PC-9 (cell line): ENCODE measurements around the gene GALNT13. TPM values are rescaled to one million over a fixed set of nuclear protein-coding genes. Genes with fewer than 3 reads are reported as not detected.

Experiments used
- BruUV-seq: library from RNA; stranded (reverse); fragments of 400-500 nt; replicated peaks from 2 replicates; lab custom pipeline; 2021; lab: Mats Ljungman, UMichigan
- CTCF ChIA-PET: fragments of 300-600 bp; sonication (Branson Sonifier 250); formaldehyde crosslinking; loops from one replicate; lab custom pipeline; 2022; ENCODE audit warnings: antibody characterized with exemption; lab: Charles Lee
- POLR2A ChIA-PET: fragments of 300-600 bp; sonication (Branson Sonifier 250); formaldehyde crosslinking; loops from one replicate; lab custom pipeline; 2022; ENCODE audit warnings: antibody characterized with exemption; ENCODE audit not compliant: unreplicated experiment; lab: Charles Lee
- DNase-seq, 2 experiments: peaks; one replicate each; pipeline versions ENCODE4 v3.0.0 to v3.0.0-alpha.2; 2015 to 2022; ENCODE audit warnings: mixed read lengths in 1 of 2
- H2AFZ ChIP-seq: fragments of 200-600 bp; sonication (generic); 2 replicates; pipeline ENCODE4 v1.8.1; 2017; ENCODE audit warnings: antibody characterized with exemption
- H3F3A ChIP-seq: fragments of 200-600 bp; sonication (generic); 2 replicates; pipeline ENCODE4 v1.8.1; 2017; ENCODE audit warnings: antibody characterized with exemption, mild to moderate bottlenecking, low read depth; ENCODE audit not compliant: insufficient read depth
- H3K27ac ChIP-seq: fragments of 200-600 bp; sonication (generic); 2 replicates; pipeline ENCODE4 v1.6.1; 2016; ENCODE audit warnings: mixed run types
- H3K27me3 ChIP-seq: fragments of 200-600 bp; sonication (generic); 2 replicates; pipeline ENCODE4 v1.6.1; 2016; ENCODE audit warnings: low read depth, mixed run types; ENCODE audit not compliant: insufficient read depth
- H3K36me3 ChIP-seq: fragments of 200-600 bp; sonication (generic); 2 replicates; pipeline ENCODE4 v1.6.1; 2016; ENCODE audit warnings: low read depth, mixed run types
- H3K4me1 ChIP-seq: fragments of 200-600 bp; sonication (generic); replicated peaks from 2 replicates; pipeline ENCODE4 v1.6.1; 2016; ENCODE audit warnings: mixed run types; ENCODE audit not compliant: insufficient read depth
- H3K4me2 ChIP-seq: fragments of 200-600 bp; sonication (generic); 2 replicates; pipeline ENCODE4 v1.6.1; 2017; ENCODE audit warnings: mixed run types
- H3K4me3 ChIP-seq: fragments of 200-600 bp; sonication (generic); 2 replicates; pipeline ENCODE4 v1.6.1; 2016; ENCODE audit warnings: mixed run types
- H3K79me2 ChIP-seq: fragments of 200-600 bp; sonication (generic); 2 replicates; pipeline ENCODE4 v1.6.1; 2017; ENCODE audit warnings: low read depth, mixed run types
- H3K9me2 ChIP-seq: fragments of 200-600 bp; sonication (generic); 2 replicates; pipeline ENCODE4 v1.8.1; 2017; ENCODE audit warnings: mild to moderate bottlenecking; ENCODE audit not compliant: insufficient read depth
- H3K9me3 ChIP-seq: fragments of 200-600 bp; sonication (generic); 2 replicates; pipeline ENCODE4 v1.8.1; 2016; ENCODE audit warnings: low read depth; ENCODE audit not compliant: insufficient read depth
- H4K20me1 ChIP-seq: fragments of 200-600 bp; sonication (generic); 2 replicates; pipeline ENCODE4 v1.8.1; 2017; ENCODE audit not compliant: insufficient read depth
- EZH2 ChIP-seq: fragments of 200-600 bp; sonication (generic); IDR thresholded peaks from 2 replicates; pipeline ENCODE4 v1.8.0; 2017; ENCODE audit warnings: antibody characterized with exemption, low read depth
- intact Hi-C: fragments of 100-400 bp; cut with micrococcal nuclease; formaldehyde crosslinking; loops from one replicate; pipeline ENCODE4 v1.10.0; 2022; ENCODE audit not compliant: unreplicated experiment
- total RNA-seq: library from RNA; stranded (reverse); gene quantifications from 2 replicates; pipeline ENCODE4 v1.2.3, GENCODE V29; 2021
- TF ChIP-seq, protein P1 (sequence below): fragments of 200-600 bp; sonication (generic); conservative IDR thresholded peaks from 2 replicates; pipeline ENCODE4 v1.6.1; 2017; ENCODE audit warnings: mixed run types, antibody characterized with exemption, mild to moderate bottlenecking, moderate library complexity

GALNT13 gene
- total RNA-seq, 1 experiment from 2014 or later: 3.6 TPM

DNA sequence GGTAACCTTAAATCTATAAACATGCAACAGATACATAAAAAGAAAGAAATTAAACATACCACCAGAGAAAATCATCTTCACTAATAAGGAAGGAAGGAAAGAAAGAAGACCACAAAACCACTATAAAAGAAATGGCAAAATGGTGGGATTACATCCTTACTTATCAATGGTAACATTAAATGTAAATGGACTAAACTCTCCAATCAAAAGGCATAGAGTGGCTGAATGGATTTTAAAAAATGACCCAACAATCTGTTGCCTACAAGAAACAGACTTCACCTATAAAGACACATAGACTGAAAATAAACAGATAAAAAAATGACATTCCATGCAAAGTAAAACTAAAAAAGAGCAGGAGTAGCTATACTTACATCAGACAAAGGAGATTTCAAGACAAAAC is 195.4 kb downstream of the GALNT13 start:
- BruUV-seq: no TSS peak
- no peaks in the 10 kb centered on the region for H3K27me3 ChIP-seq
- H3K9me2 ChIP-seq: no peaks in the 10 kb centered on the region
- H3K79me2 ChIP-seq: no peaks in the 10 kb centered on the region
- no peak overlapping the region for H3K27ac ChIP-seq
- no peaks in the 10 kb centered on the region for H3K4me1 ChIP-seq
- DNase-seq: no peak
- no peak overlapping the region for H3K4me2 ChIP-seq
- no peak overlapping the region for H3K4me3 ChIP-seq
- H3F3A ChIP-seq: no peaks in the 10 kb centered on the region
- H3K9me3 ChIP-seq: peaks cover 4% of the 10 kb centered on the region; the same call in 1 of the 2 replicates
- no peaks in the 10 kb centered on the region for H4K20me1 ChIP-seq
- H3K36me3 ChIP-seq: no peaks in the 10 kb centered on the region
- intact Hi-C loops: no loop called here
- POLR2A ChIA-PET: no interaction called here
- TF ChIP-seq, protein P1, sequence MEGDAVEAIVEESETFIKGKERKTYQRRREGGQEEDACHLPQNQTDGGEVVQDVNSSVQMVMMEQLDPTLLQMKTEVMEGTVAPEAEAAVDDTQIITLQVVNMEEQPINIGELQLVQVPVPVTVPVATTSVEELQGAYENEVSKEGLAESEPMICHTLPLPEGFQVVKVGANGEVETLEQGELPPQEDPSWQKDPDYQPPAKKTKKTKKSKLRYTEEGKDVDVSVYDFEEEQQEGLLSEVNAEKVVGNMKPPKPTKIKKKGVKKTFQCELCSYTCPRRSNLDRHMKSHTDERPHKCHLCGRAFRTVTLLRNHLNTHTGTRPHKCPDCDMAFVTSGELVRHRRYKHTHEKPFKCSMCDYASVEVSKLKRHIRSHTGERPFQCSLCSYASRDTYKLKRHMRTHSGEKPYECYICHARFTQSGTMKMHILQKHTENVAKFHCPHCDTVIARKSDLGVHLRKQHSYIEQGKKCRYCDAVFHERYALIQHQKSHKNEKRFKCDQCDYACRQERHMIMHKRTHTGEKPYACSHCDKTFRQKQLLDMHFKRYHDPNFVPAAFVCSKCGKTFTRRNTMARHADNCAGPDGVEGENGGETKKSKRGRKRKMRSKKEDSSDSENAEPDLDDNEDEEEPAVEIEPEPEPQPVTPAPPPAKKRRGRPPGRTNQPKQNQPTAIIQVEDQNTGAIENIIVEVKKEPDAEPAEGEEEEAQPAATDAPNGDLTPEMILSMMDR: no peak
- CTCF ChIA-PET: no interaction called here
- no peak overlapping the region for H2AFZ ChIP-seq

DNA sequence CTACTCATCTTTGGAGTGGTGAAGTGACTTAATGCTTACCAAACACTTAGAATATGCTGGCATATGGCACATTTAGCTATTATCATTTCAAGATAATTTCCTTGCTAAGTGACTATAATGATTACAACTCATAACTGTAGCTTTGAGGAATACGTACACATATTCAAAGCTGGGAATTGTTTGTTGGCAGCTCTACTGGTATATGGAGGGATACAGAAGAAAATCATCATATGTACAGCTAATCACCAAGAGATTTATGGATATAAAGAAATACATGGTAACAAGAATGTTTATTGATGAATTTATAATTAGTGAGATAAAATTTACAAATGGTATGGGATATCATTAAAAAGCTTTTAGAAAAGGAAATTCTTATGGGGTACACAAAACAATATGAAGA is 207.2 kb downstream of the GALNT13 start:
- CTCF ChIA-PET: no interaction called here
- Histone ChIP-seq H4K20me1 (no peaks in the 10 kb centered on the region), H3K4me2 (no peak overlapping the region), H3K4me3 (no peak overlapping the region), H3K27me3 (no peaks in the 10 kb centered on the region), H2AFZ (no peak overlapping the region), H3K79me2 (no peaks in the 10 kb centered on the region), H3F3A (no peaks in the 10 kb centered on the region), H3K36me3 (no peaks in the 10 kb centered on the region), H3K4me1 (no peaks in the 10 kb centered on the region), H3K9me3 (no peaks in the 10 kb centered on the region), H3K27ac (no peak overlapping the region), H3K9me2 (no peaks in the 10 kb centered on the region)
- TF ChIP-seq, protein P1: no peak
- no peak for TF ChIP-seq EZH2
- POLR2A ChIA-PET: no interaction called here
- no peak for DNase-seq
- BruUV-seq: no TSS peak
- intact Hi-C loops: no loop called here

- TF ChIP-seq EZH2: no peak
- TF ChIP-seq, protein P1: no peak
- Histone ChIP-seq H3K27ac (no peak overlapping the region), H4K20me1 (no peaks in the 10 kb centered on the region), H3F3A (no peaks in the 10 kb centered on the region), H3K9me2 (no peaks in the 10 kb centered on the region), H3K36me3 (no peaks in the 10 kb centered on the region), H3K79me2 (no peaks in the 10 kb centered on the region), H3K9me3 (no peaks in the 10 kb centered on the region), H3K27me3 (no peaks in the 10 kb centered on the region), H3K4me3 (no peak overlapping the region), H3K4me1 (no peaks in the 10 kb centered on the region), H2AFZ (no peak overlapping the region), H3K4me2 (no peak overlapping the region)
- CTCF ChIA-PET: no interaction called here
- BruUV-seq: no TSS peak
- intact Hi-C loops: no loop called here
- POLR2A ChIA-PET: no interaction called here
- DNase-seq: no peak
These were observed 220.8 kb downstream of the GALNT13 start for GRCh38 chr2:154092571-154092970.
